Epithelial cell of umbilical artery (primary cell): ENCODE results near the gene BBS4. TPM values are rescaled to one million over a fixed set of nuclear protein-coding genes. Genes with fewer than 3 reads are reported as not detected.

Experiments
- total RNA-seq: library from RNA; depleted of rRNA; stranded (reverse); fragments of >200 nt; gene quantifications from 2 replicates; pipeline ENCODE4 v1.2.3, GENCODE V29; 2014

The BBS4 gene
- 6.2 and 11.6 TPM in 2 replicates for total RNA-seq

DNA sequence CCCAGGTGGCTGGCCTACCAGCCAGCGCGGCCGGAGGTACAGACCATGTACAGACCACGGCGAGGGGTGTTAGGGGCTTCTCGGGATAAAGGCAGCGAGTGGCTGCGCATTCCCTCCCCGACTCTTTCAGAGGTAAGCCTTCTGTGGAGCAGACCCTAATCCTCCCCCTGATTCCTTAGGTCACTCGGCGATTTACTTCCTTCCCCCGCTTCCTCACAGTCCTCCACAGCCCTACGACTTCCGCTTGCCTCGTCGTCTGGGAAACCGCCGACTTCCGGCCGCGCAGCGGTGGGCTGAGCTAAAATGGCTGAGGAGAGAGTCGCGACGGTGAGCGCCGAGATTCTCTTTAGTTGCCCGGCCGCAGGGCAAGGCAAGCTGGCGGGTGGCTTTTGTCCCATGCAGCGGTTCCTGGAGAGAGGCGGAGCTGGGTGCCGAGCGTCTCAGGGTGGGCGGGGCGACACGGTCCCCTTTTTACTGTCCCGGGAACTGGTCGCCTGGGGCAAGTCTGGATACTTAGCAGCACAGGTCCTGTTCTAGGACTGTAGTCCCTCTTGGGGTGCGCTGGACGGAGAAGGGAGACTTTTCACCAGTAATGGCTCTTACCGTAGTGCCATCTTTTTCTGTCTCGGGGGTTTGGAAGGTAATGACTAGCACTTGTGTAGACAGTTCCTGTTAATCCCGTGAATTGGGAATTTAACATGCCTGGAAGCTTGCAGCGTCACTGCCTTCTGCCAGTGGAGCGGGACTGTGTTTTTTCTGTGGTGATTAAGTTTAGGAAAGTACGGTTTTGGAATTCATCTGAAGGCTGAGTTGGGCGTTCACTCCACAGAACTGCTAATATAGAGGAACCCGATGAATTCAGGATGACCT is at the start of gene BBS4, which contains the start of gene HIGD2B:
Gene BBS4 (plus strand): TSS at position 283 of the 870 bp plus-strand sequence. CDS start 21 bp downstream, at position 304.
Gene HIGD2B (minus strand): TSS at position 258 of the 870 bp plus-strand sequence. CDS start 9,808 bp downstream, outside the sequence.

DNA sequence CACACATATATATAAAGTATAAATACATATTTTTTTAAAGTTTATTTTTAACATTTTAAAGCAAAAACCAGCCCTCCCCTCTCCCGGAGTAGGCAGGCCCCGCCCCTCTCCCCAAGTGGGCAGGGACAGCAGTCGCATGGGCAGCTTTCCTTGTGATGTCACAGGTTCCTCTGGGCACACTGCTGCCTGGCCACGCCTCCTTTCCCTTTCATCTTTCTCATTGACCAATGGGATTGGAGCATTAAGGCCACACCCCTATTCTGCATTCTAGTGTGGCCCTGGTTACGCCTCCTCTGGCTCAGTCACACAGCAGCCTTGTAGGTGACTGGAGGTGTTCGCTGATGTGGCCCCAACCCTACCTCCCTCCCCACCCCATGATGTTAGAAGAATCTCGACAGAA is 31.6 kb upstream of the BBS4 start, which contains the start of gene GOLGA6B:
Gene GOLGA6B (plus strand): TSS at position 301 of the 400 bp plus-strand sequence. CDS start 41 bp downstream, at position 342.

DNA sequence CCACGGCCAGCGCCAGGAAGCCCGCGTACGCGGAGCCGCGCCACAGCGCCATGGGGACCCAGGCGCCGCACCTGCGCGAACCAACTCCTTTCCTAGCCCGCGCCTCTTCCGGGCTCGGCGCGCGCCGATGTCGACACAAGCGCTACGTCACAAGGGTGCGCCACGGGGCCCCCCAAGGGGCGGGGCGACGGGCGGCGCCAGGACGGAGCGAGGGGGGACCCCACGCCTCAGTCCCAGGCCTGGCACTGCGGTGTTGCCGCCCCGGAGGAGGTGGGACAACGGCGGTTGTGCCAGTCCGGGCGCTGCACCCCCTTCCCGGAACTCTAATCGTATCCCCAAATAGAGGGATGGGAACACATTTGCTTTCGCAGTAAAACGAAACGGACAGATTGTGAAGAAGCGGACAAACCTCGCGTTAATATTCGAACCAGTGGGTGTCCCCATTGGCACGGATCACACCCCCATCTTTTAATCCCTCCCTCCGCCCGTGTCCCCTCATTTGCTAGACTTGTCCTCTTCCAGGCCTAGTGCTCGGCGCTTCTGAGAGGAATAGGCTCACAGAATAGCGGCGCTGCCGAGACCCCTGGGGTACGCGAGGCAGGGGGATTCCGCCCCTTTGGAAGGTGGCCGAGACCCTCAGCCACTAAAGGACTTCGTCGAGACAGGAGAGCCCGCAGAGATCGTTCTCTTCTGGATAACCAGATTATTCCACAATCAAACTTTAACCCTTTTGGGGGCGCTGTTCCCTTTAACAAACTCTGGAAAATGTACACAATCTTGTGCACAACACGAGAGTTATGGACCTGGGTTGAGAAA is 97.8 kb downstream of the BBS4 start, which contains the start of gene ADPGK:
Gene ADPGK (minus strand): TSS at position 119 of the 816 bp plus-strand sequence. CDS start 67 bp downstream, at position 52.

Other genes starting within 250 kb of the BBS4 start
- 26.4 and 27.0 TPM in 2 replicates for gene ARIH1, start 211.9 kb upstream of the BBS4 start, total RNA-seq
- gene GOLGA6B, start 31.5 kb upstream of the BBS4 start, total RNA-seq, result not detected in 2 replicates
- not detected in 2 replicates for gene HIGD2B, start within 50 bp of the BBS4 start, total RNA-seq
- gene ADPGK, start 97.6 kb downstream of the BBS4 start, total RNA-seq, result 47.6 and 48.7 TPM in 2 replicates